Stimulated activated CD8-positive, alpha-beta memory T cell treated with anti-CD3 and anti-CD28 coated beads, Interleukin-7, amount 100 ng/mL, for 48 hours (primary cell): ENCODE measurements around the gene BABAM1.

Experiments used
- DNase-seq, 2 donors: peaks; one replicate each; pipeline ENCODE4 v3.0.0-alpha.2; 2020; ENCODE audit warnings: low read depth in 1 of 2; ENCODE audit errors: extremely low read depth in 1 of 2

Gene BABAM1

GRCh38 chr19:17266975-17267788 is at the start of gene BABAM1:
BABAM1 (plus strand) TSS chr19:17267443; CDS start chr19:17268807, 1,364 bp downstream.
- DNase-seq, result peak; percentile 86 to 97

DNA sequence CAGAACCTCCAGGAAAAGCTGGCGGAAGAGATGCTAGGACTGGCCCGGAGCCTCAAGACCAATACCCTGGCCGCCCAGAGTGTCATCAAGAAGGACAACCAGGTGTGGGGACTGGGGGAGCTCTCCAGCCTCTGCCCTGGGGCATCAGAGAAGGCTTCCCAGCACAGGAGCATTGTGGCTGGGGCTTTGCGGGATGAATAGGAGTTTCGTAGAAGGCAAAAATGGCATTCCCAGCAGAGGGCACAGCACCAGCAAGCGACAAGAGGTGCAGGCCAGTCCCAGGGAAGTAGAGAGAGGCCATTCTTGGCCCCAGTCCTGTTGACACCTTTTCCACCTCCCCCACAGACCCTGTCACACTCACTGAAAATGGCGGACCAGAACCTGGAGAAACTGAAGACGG is 48.0 kb upstream of the BABAM1 start:
- DNase-seq, result no peak

GRCh38 chr19:17220207-17220758 is 47.0 kb upstream of the BABAM1 start:
- no peak for DNase-seq

GRCh38 chr19:17225053-17225452 is 42.2 kb upstream of the BABAM1 start:
- no peak for DNase-seq

- peak; percentile 88 to 96 for DNase-seq
These were observed 41.0 kb upstream of the BABAM1 start, which contains the start of gene OCEL1 for GRCh38 chr19:17226002-17226933. OCEL1 (plus strand) TSS chr19:17226226; CDS start chr19:17226248, 22 bp downstream.

- DNase-seq, result no peak
These were observed 39.4 kb upstream of the BABAM1 start for GRCh38 chr19:17227798-17228367.

- no peak for DNase-seq
These were observed 37.4 kb upstream of the BABAM1 start for GRCh38 chr19:17229890-17230289.

DNA sequence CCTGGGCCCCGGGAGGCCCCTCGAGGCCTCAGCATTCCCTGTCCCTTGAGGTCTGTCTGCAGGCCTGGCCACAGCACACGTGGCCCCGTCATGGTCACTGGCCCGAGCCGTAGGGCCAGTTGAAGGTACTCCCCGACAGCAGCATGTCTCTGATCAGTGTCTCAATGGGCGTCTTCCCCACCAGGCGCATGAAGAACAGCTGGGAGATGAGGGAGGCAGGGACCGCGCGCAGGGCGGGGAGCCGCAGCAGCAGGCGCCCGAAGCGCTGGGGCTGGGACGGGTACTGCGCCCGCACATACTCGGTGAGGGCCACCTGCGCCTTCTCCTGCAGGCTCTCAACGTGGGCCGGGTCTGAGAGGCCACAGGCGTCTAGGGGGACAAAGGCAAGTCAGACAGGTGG is 35.0 kb upstream of the BABAM1 start:
- no peak for DNase-seq

- peak; percentile 37 to 46 for DNase-seq
These were observed 32.3 kb upstream of the BABAM1 start for GRCh38 chr19:17234911-17235299.

GRCh38 chr19:17235300-17235970 is 31.8 kb upstream of the BABAM1 start:
- DNase-seq, result peak; percentile 44 to 49

- DNase-seq, result no peak
These were observed 31.1 kb upstream of the BABAM1 start for GRCh38 chr19:17235971-17236777.

DNA sequence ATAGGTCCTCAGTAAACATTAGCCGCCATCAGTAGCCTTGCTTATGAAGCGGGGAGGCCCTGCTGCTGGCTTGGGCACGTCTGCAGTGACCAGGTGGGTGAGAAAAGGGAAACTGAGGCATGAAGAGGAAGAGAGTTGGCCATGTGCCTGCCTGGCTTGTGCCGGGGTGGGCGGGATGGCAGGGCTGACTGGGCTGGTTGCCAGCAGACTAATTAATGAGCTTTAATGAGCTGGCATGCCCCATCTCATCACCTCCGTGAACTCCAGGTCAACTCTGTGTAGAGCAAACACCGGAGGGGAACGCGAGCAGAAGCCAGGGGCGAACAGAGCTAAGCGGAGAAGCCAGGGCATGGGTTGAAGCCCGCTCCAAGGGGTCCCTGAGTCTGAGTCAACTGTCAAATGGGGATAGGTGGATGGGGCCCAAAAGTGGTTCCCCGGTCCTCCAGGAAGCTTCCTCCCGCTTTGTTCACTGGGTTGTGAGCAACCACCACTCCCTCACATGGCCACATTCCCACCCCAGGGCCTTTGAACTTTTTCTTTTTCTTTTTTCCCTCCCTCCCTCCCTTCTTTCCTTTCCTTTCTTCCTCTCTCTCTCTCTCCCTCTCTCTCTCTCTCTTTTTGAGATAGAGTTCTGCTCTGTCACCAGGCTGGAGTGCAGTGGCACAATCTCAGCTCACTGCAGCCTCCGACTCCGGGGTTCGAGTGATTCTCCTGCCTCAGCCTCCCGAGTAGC is 30.3 kb upstream of the BABAM1 start:
- DNase-seq, result no peak

- no peak for DNase-seq
These were observed 29.2 kb upstream of the BABAM1 start for GRCh38 chr19:17237747-17238706.

DNA sequence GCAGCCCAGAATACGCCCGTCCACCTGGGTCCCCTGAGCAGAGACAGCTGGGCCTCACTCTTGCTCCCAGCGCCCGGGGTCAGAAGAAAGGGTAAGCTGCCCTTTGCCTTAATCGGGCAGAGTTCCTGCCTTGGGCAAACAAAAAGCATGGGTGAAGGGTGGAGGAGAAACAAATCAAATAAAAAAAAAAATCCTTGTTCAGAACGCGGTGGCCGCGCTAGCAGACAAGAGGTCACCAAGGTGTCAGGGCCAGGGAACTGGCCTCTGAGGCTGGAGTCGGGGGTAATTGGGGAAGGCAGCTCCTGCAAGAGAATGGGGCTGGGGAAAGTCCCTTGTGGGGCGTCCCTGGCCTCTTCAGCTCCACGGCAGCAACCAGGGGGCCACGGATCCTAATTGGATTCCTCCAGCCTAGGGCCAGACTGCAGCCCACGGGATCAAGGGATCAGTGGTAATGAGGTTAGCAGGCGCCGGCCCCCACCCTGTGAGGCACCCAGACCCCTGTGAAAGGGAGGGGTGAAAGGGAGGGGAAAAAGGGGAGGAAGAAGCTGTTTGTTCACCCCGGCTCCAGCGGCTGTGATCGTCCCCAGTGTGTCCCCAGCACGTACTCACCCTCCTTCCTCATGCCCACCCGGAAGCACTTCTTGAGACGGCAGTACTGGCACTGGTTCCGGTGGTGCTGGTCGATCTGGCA is 27.0 kb upstream of the BABAM1 start:
- DNase-seq, result no peak

GRCh38 chr19:17240826-17241399 is 26.3 kb upstream of the BABAM1 start:
- DNase-seq, result no peak

GRCh38 chr19:17242431-17243208 is 24.6 kb upstream of the BABAM1 start:
- no peak for DNase-seq
